ENCODE measurements around the gene WDR72.

GRCh38 chr15:53808058-53808706 is 48.7 kb upstream of the WDR72 start:
- TF ChIP-seq CTCF (IDR thresholded peaks at IDR 0.05): peak in 1 of 3 donors; percentile 29
- TF ChIP-seq POLR2A (IDR thresholded peaks at IDR 0.05): no peak
- no peak for TF ChIP-seq EP300 (IDR thresholded peaks at IDR 0.05)

All from ovary (tissue), 3 donors.